ENCODE results near the gene EPN2. TPM values are rescaled to one million over a fixed set of nuclear protein-coding genes. Genes with fewer than 3 reads are reported as not detected.

Gene EPN2
- total RNA-seq, 1 donor from 2014 or later = 31.1 TPM

DNA sequence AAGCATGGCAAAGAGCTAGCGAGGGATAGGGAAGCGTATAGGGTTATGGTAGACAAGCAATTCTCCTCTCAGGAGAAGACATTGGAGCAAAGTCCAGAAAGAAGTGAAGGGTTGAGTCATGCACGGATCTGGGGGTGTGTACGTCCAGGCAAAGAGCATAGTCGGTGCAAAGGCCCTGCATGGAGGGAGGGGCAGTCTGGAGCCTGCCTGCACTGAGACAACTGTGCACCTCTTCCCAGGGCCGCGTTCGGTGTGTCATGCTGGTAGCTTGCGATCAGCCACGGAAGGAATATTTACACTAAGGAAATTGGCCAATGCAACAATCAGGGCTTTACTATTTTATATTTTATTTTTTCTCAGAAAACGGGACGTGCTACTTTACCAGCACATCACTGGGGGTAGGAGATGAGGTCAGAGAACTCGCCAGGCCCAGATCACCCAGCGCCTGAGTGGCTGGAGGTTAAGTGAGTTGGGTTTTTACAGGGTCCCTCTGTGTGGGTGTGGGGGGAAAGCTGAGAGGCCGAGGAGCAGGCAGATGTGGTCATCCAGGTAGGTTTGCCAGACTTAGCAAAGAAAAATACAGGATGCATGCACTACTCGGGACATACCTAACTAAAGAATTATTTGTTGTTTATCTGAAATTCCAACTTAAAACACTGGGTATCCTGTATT lies 132.1 kb downstream of the EPN2 start:
- no peak for DNase-seq

- DNase-seq = peak; percentile 21
Observed at GRCh38 chr17:19369846-19370492, 132.8 kb downstream of the EPN2 start.

DNA sequence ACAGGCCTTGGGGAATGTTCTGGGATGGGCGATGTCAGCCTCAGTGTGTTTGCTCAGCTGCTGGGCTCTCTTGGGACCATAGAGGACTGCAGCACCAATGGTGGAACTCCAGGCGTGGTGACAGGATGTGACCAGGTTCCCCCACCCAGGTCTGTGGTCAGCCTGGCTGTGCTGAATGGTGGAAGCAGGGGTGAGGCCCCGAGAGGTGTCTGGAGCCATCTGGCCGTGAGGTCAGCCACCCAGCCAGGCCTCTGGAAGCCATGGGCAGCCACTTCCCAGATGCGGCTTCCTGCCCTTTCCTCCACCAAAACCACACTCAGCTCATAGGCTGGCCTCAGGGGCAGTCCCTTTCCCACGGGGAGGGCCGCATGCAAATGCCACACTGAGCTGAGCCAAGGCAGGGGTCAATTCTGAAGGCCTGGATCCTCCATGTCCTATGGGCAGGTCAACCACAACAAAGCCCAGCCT lies 133.4 kb downstream of the EPN2 start:
- DNase-seq = no peak

GRCh38 chr17:19371259-19372010 lies 134.3 kb downstream of the EPN2 start:
- DNase-seq = no peak

DNA sequence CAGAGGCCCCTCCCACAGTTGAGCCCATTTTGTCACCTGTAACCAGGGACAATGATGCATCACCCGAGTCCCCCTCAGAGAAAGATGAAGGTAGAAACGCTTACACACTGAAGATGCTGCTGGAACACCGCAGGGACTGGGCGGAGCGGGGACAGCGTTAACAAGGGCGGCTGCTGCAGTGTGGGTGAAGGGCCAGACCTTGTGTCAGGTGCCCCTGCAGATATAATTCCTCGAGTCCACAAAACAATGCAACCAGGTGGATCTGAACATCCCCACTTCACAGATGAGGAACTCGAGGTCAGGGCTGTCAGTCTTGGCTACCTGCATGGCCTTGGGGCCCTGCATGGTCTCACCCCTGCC lies 134.8 kb downstream of the EPN2 start:
- DNase-seq = no peak

- no peak for DNase-seq
Observed at GRCh38 chr17:19372439-19372838, 135.3 kb downstream of the EPN2 start.

- no peak for DNase-seq
Observed at GRCh38 chr17:19372866-19373504, 135.8 kb downstream of the EPN2 start.

DNA sequence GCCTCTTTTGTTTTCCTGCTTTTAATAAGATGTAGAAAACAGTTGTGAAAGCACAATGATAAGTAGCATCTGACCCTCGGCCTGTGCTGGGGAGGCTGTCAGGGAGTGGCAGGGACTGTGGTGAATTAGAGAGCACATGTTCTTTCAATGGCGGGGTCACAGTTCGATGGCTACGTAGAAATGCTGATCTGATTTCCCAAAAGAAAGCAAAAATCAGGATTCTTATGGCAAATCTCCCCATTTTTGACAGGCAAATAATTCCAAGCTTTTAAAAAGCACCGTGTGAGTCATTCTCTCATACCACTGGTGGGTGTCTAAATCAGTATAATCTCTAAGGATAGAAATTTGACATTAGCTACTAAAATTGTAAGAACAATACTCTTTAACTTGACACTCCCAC lies 137.0 kb downstream of the EPN2 start:
- DNase-seq = no peak

GRCh38 chr17:19375732-19376131 lies 138.6 kb downstream of the EPN2 start:
- no peak for DNase-seq

- peak; percentile 12 for DNase-seq
Observed at GRCh38 chr17:19376811-19377210, 139.6 kb downstream of the EPN2 start.

DNA sequence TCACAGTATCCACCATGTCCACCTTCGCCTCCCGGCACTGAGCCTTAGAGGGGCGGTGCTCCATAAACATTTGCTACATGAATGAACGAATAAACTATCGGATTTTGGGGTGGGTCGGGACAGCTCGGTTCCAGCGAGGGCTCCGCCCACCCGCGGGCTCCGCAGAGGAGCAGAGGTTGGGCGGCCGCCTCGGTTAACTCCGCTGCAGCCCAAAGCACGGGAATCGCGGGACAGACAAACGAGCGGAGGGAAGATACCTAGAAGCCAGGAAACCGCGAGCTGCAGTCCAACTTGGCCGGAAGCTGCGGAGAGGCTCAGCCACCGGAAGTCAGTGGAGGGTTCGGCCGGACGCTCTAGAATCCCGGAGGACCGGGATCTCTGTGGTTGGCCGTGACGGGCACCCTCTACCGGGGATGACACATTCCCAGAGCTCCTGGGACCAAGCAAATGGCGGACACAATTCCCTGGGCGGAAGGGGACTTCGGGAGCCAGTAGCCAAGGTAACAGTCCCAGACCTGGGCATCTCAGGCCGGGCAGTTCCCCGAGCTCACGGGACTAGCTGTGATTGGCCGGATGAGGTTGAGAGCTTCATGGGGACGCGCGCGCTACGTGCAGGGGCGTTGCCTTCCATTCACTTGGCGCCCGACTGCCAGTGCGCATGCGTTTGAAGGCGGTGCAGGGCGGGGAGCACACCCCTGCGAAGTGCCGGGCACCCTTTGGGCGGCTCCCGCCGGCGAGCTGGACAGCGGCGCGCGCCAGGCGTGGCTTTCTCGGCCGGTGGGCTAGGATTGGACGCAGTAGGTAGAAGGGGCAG lies 140.6 kb downstream of the EPN2 start:
- peak; percentile 99 for DNase-seq

DNA sequence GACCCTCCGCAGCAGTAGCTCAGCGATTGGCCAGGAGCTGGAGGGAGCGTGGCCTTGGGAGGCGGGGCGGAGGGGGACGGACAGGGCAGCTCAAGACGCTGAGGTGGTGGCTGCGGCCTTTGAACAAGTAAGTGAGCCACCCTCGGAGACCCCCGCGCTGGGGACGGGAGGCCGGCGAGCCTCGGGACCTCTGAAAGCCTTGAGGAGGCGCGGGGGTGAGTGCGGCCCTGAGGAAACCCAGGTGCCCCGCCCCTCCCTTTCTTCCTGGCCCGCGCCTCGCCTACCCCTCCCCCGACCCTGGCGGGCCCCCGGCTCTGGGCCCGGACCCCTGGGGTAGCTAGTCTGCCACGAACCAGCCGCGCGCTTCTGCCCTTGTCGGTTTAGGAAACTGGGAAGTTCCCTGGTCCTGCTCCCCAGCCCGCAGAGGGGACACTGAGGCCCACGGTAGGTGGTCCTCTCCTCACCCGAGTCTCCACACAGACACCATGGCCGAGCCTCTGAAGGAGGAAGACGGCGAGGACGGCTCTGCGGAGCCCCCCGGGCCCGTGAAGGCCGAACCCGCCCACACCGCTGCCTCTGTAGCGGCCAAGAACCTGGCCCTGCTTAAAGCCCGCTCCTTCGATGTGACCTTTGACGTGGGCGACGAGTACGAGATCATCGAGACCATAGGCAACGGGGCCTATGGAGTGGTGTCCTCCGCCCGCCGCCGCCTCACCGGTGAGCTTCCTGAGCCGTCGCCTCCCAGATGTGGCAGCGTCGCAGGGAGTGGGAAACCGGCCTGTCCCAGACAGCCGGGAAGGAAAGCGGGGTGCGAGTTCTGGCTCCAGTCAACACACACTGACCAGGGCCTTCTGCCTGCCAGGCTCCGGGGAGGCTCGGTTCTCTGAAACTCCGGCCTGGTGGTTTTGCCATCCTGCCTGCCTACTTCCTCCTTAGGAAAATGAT lies 141.5 kb downstream of the EPN2 start, which contains the start of gene MAPK7:
Gene MAPK7 (plus strand): TSS at position 83 of the 945 bp plus-strand sequence. CDS start 403 bp downstream, at position 486.
- DNase-seq = peak; percentile 30

- DNase-seq = no peak
Observed at GRCh38 chr17:19379361-19380065, 142.3 kb downstream of the EPN2 start.

- no peak for DNase-seq
Observed at GRCh38 chr17:19380481-19381301, 143.5 kb downstream of the EPN2 start.

- DNase-seq = no peak
Observed at GRCh38 chr17:19381361-19381740, 144.2 kb downstream of the EPN2 start.

DNA sequence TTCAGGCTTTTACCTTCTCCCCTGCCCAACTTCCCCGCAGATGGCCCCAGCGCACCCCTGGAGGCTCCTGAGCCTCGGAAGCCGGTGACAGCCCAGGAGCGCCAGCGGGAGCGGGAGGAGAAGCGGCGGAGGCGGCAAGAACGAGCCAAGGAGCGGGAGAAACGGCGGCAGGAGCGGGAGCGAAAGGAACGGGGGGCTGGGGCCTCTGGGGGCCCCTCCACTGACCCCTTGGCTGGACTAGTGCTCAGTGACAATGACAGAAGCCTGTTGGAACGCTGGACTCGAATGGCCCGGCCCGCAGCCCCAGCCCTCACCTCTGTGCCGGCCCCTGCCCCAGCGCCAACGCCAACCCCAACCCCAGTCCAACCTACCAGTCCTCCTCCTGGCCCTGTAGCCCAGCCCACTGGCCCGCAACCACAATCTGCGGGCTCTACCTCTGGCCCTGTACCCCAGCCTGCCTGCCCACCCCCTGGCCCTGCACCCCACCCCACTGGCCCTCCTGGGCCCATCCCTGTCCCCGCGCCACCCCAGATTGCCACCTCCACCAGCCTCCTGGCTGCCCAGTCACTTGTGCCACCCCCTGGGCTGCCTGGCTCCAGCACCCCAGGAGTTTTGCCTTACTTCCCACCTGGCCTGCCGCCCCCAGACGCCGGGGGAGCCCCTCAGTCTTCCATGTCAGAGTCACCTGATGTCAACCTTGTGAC lies 144.7 kb downstream of the EPN2 start:
- DNase-seq = no peak

DNA sequence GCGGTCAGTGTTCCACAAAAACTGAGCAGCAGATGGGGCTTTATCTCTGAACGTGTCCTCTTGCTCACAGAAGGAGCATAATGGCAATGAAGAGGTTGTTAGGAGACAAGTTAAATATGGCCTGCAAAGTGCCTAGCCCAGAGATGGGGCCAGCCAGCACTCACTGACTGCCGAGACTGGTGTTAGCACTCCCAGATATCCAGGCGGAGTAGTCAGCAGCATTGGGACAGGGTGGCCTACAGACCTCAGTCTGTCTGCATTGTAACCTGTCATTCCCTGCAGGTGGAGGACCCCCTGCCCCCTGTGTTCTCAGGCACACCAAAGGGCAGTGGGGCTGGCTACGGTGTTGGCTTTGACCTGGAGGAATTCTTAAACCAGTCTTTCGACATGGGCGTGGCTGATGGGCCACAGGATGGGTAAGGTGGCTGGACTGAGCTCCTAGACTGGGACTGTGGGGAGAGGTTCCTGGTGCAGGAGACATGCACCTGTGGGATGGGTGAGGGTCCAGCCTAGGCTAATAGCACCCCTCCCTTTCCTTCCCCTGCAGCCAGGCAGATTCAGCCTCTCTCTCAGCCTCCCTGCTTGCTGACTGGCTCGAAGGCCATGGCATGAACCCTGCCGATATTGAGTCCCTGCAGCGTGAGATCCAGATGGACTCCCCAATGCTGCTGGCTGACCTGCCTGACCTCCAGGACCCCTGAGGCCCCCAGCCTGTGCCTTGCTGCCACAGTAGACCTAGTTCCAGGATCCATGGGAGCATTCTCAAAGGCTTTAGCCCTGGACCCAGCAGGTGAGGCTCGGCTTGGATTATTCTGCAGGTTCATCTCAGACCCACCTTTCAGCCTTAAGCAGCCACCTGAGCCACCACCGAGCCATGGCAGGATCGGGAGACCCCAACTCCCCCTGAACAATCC lies 145.6 kb downstream of the EPN2 start:
- no peak for DNase-seq
